ENCODE results near the gene TRMT112.

DNA sequence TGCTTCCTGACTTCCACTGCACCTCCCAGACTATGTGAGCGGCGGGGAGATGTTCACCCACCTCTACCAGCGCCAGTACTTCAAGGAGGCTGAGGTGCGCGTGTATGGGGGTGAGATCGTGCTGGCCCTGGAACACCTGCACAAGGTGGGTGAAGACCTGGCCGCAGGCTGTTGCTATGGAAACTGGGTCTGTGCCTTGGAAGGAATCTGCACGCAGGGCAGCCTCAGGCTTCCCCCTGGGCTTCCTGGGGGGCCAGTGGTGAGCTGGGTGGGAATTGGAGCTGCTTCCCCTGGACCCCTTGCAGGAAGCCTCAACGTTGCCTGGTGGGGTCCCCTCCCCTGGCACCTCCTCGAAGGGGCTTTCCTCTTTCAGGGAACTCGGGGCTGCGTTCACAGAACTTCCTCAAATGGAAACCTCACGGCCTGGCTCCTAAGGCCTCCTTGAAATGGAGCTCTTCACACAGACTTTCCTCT is 43.1 kb upstream of the TRMT112 start:
- TF ChIP-seq, protein P1, sequence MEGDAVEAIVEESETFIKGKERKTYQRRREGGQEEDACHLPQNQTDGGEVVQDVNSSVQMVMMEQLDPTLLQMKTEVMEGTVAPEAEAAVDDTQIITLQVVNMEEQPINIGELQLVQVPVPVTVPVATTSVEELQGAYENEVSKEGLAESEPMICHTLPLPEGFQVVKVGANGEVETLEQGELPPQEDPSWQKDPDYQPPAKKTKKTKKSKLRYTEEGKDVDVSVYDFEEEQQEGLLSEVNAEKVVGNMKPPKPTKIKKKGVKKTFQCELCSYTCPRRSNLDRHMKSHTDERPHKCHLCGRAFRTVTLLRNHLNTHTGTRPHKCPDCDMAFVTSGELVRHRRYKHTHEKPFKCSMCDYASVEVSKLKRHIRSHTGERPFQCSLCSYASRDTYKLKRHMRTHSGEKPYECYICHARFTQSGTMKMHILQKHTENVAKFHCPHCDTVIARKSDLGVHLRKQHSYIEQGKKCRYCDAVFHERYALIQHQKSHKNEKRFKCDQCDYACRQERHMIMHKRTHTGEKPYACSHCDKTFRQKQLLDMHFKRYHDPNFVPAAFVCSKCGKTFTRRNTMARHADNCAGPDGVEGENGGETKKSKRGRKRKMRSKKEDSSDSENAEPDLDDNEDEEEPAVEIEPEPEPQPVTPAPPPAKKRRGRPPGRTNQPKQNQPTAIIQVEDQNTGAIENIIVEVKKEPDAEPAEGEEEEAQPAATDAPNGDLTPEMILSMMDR (IDR thresholded peaks at IDR 0.05), result no peak
- TF ChIP-seq SMC3 (IDR thresholded peaks at IDR 0.05) (no peak), POLR2A (IDR thresholded peaks at IDR 0.05; ENCODE audit: low read length) (no peak), CHD2 (IDR thresholded peaks at IDR 0.05; ENCODE audit: low read length, partially characterized antibody) (no peak), JUN (IDR thresholded peaks at IDR 0.05) (no peak), CBX8 (IDR thresholded peaks at IDR 0.05) (no peak)
- TF ChIP-seq, protein P2, sequence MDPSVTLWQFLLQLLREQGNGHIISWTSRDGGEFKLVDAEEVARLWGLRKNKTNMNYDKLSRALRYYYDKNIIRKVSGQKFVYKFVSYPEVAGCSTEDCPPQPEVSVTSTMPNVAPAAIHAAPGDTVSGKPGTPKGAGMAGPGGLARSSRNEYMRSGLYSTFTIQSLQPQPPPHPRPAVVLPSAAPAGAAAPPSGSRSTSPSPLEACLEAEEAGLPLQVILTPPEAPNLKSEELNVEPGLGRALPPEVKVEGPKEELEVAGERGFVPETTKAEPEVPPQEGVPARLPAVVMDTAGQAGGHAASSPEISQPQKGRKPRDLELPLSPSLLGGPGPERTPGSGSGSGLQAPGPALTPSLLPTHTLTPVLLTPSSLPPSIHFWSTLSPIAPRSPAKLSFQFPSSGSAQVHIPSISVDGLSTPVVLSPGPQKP (IDR thresholded peaks at IDR 0.05; ENCODE audit: low read depth, low read length), result no peak

Data from A549 (cell line).